ENCODE measurements around the gene MYO18B.

Gene MYO18B

GRCh38 chr22:25749420-25750169, 7.6 kb downstream of the MYO18B start:
- no peak for DNase-seq (ENCODE audit: low read depth)

GRCh38 chr22:25750569-25751173, 8.7 kb downstream of the MYO18B start:
- no peak for DNase-seq (ENCODE audit: low read depth)

- no peak for DNase-seq (ENCODE audit: low read depth)
These were observed 9.2 kb downstream of the MYO18B start for GRCh38 chr22:25751174-25751581.

GRCh38 chr22:25752615-25753214, 10.7 kb downstream of the MYO18B start:
- DNase-seq (ENCODE audit: low read depth), result no peak

- no peak for DNase-seq (ENCODE audit: low read depth)
These were observed 11.3 kb downstream of the MYO18B start for GRCh38 chr22:25753252-25753651.

GRCh38 chr22:25754527-25755202, 12.7 kb downstream of the MYO18B start:
- no peak for DNase-seq (ENCODE audit: low read depth)

GRCh38 chr22:25757686-25758085, 15.7 kb downstream of the MYO18B start:
- no peak for DNase-seq (ENCODE audit: low read depth)

GRCh38 chr22:25758316-25758715, 16.3 kb downstream of the MYO18B start:
- DNase-seq (ENCODE audit: low read depth), result no peak

- no peak for DNase-seq (ENCODE audit: low read depth)
These were observed 17.8 kb downstream of the MYO18B start for GRCh38 chr22:25759825-25760231.

- DNase-seq (ENCODE audit: low read depth), result no peak
These were observed 18.3 kb downstream of the MYO18B start for GRCh38 chr22:25760294-25760693.

- no peak for DNase-seq (ENCODE audit: low read depth)
These were observed 19.0 kb downstream of the MYO18B start for GRCh38 chr22:25760848-25761595.

GRCh38 chr22:25762147-25762546, 20.2 kb downstream of the MYO18B start:
- DNase-seq (ENCODE audit: low read depth), result no peak

- no peak for DNase-seq (ENCODE audit: low read depth)
These were observed 21.3 kb downstream of the MYO18B start for GRCh38 chr22:25763239-25763777.

- no peak for DNase-seq (ENCODE audit: low read depth)
These were observed 22.5 kb downstream of the MYO18B start for GRCh38 chr22:25764270-25765015.

- no peak for DNase-seq (ENCODE audit: low read depth)
These were observed 23.0 kb downstream of the MYO18B start for GRCh38 chr22:25765016-25765367.

- no peak for DNase-seq (ENCODE audit: low read depth)
These were observed 23.8 kb downstream of the MYO18B start for GRCh38 chr22:25765801-25766200.

GRCh38 chr22:25766418-25766817, 24.4 kb downstream of the MYO18B start:
- DNase-seq (ENCODE audit: low read depth), result no peak

GRCh38 chr22:25770333-25770732, 28.3 kb downstream of the MYO18B start:
- DNase-seq (ENCODE audit: low read depth), result no peak

- no peak for DNase-seq (ENCODE audit: low read depth)
These were observed 30.3 kb downstream of the MYO18B start for GRCh38 chr22:25772288-25772687.

GRCh38 chr22:25774575-25775026, 32.6 kb downstream of the MYO18B start:
- no peak for DNase-seq (ENCODE audit: low read depth)

GRCh38 chr22:25775531-25775930, 33.5 kb downstream of the MYO18B start:
- no peak for DNase-seq (ENCODE audit: low read depth)
